ENCODE measurements around the gene CIB4.

CIB4 gene

DNA sequence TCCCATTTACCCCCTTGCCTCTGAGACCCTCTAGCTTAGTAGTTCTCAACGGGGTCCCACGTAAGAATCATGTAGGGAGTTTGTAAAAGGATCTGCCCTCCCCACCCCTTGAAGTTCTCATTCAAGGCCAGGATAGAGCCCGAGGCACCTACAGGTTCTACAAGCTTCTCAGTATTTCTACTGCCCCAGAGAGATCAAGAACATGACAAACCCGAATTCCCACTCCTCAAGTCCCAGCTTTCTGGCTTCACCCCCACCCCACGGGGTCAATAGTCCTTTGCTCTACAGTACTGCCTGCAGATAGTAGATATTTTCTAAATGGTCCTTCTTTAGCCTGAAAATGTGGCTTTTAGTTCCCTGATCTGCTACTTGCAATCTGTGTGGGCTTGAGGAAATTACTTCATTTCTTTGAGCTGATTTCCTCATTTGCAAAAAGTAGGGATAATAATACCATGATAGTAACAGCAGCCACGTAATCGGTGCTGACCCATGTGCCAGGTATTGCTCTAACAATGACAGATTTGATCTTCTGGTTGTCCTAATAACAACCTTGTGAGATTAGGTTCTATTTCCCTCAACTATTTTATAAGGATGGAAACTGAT is 7.1 kb downstream of the CIB4 start:
- no peak overlapping the region for H3K27ac Mint-ChIP-seq (ENCODE audit: low read depth)
- ATAC-seq (replicated peaks; ENCODE audit: extremely low read depth, poor library complexity, severe bottlenecking), result no peak
- no peaks in the 10 kb centered on the region for H3K9me3 Mint-ChIP-seq
- no peaks in the 10 kb centered on the region for H3K4me1 Mint-ChIP-seq
- no peaks in the 10 kb centered on the region for H3K36me3 Mint-ChIP-seq (ENCODE audit: insufficient read depth)
- DNase-seq (ENCODE audit: low spot score in 2 of 2), result no peak
- no peak overlapping the region for H3K4me3 Mint-ChIP-seq
- peaks cover 35% of the 10 kb centered on the region for H3K27me3 Mint-ChIP-seq

DNA sequence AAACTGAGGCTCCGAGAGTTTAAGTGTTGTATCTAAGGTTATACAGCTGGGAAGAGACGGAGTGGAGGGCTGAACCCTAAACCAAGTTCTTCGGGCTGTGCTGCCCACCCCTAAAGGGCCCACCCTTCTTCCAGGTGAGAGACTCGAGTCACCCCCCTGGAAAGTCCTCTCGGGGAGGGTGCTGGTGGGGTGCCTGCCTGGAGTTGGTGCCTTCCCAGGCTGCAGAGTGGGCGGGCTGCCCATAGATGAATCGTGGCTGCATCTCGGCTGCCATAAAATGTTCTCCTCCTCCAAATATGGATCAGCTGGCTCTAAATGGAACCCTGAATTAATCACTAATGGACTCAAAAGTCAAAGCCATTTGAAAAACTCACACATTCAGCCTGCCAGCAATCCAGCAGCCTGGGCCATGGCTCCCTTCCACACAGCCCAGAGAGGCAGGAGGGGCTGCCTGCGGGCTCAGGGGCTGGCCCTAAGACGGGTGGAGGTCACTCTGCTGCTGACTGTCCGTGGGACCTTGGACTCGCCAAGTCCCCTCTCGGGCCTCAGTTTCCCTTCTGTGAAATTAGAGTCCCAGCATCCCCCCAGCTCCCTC is 7.7 kb downstream of the CIB4 start:
- no peak for DNase-seq (ENCODE audit: low spot score in 2 of 2)
- no peak for ATAC-seq (replicated peaks; ENCODE audit: extremely low read depth, poor library complexity, severe bottlenecking)
- Mint-ChIP-seq H3K4me1 (no peaks in the 10 kb centered on the region), H3K36me3 (ENCODE audit: insufficient read depth) (no peaks in the 10 kb centered on the region), H3K27me3 (peaks cover 42% of the 10 kb centered on the region), H3K4me3 (no peak overlapping the region), H3K27ac (ENCODE audit: low read depth) (no peak overlapping the region), H3K9me3 (no peaks in the 10 kb centered on the region)

DNA sequence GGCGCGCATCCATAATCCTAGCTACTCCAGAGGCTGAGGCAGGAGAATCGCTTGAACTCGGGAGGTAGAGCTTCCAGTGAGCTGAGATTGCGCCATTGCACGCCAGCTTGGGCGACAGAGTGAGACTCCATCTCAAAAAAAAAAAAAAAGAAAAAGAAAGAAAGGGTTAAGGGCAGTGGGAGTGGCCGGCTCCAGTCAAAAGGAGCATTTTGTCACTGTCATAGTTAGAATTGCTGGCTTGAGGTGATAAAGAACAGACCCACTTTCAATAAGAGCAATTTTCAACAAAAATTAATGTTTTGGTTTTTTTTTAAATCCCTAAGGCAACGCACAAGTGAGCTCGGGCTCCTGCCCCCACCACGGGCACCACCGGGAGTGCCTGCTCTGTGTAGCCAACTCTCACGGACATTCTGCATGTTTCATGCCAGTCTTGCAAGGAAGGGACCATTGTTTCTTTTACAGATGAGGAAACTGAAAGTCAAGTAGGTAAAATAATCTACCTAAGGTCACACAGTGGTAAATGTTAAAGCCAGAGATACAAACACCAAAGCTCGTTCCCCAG is 8.5 kb downstream of the CIB4 start:
- Mint-ChIP-seq H3K36me3 (ENCODE audit: insufficient read depth) (no peaks in the 10 kb centered on the region), H3K4me3 (no peak overlapping the region), H3K4me1 (no peaks in the 10 kb centered on the region), H3K9me3 (no peaks in the 10 kb centered on the region), H3K27ac (ENCODE audit: low read depth) (no peak overlapping the region), H3K27me3 (peaks cover 49% of the 10 kb centered on the region)
- no peak for ATAC-seq (replicated peaks; ENCODE audit: extremely low read depth, poor library complexity, severe bottlenecking)
- no peak for DNase-seq (ENCODE audit: low spot score in 2 of 2)

DNA sequence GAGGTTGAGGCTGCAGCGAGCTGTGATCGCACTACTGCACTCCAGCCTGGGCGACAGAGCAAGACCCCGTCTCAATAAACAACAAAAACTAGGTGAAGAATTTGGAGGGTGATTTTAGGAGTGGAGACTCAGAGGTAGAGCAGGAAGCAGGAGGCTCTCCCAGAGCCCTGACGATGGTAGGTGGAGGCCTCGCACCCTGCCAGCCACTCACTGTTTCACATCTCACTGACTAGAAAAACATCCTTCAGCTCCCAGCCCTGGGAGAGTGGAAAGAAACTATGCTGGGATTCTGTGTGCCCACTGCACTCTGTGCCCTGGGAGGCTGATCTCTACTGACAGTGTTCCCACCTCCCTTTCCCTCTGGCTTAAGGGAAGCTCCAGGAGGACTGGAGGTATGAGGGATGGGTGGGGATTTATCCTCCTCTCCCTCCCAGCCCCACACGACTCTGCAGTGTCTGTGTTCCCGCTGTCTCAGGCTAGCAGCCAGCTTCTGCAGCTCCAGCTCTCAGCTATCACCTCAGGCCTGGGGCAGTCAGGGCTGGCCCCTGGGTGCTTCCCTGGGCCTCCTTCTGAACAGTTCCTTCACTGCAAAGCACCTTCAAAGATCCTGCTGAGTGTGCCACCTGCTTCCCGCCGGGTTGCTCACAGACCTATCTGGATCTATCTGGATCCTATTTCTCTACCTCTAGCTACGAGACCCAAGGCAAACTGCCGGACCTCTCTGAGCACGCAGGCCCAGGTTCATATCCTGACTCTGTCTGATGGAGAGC is 9.6 kb downstream of the CIB4 start:
- no peak overlapping the region for H3K4me3 Mint-ChIP-seq
- no peaks in the 10 kb centered on the region for H3K9me3 Mint-ChIP-seq
- H3K4me1 Mint-ChIP-seq, result no peaks in the 10 kb centered on the region
- peaks cover 53% of the 10 kb centered on the region for H3K27me3 Mint-ChIP-seq
- DNase-seq (ENCODE audit: low spot score in 2 of 2), result no peak
- no peak overlapping the region for H3K27ac Mint-ChIP-seq (ENCODE audit: low read depth)
- no peak for ATAC-seq (replicated peaks; ENCODE audit: extremely low read depth, poor library complexity, severe bottlenecking)
- no peaks in the 10 kb centered on the region for H3K36me3 Mint-ChIP-seq (ENCODE audit: insufficient read depth)

DNA sequence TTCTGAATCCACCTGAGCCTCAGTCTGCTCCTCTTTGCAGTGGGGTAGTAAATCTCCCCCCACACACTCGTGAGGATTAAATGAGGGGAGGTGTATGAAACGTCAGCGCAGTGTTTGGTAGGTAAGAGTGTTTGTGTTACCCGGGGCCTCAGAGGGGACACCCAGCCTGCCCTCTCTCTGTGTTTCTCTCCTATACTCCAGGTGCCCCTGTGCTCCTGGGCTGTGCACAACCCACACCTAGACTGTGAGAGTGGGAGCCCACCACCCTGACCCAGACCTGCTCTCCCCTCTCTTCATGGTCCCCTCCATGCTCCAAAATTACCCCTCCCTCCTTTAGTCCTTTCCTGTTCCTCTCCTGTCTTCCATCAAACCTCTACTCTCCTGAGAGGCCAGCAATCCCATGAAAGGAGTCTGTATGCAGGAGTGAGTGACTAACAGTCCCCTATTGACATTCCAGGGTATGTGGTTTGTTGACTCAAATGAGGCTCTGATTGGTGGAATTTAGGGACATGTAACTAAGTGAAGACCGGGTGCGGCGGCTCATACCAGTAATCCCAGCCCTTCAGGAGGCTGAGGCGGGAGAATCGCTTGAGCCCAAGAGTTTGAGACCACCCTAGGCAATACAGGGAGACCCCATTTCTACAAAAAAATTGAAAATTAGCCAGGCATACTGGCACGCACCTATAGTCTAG is 10.4 kb downstream of the CIB4 start:
- H3K4me1 Mint-ChIP-seq, result no peaks in the 10 kb centered on the region
- no peak overlapping the region for H3K4me3 Mint-ChIP-seq
- ATAC-seq (replicated peaks; ENCODE audit: extremely low read depth, poor library complexity, severe bottlenecking) (no peak), DNase-seq (ENCODE audit: low spot score in 2 of 2) (no peak)
- H3K27ac Mint-ChIP-seq (ENCODE audit: low read depth), result no peak overlapping the region
- no peaks in the 10 kb centered on the region for H3K9me3 Mint-ChIP-seq
- peaks cover 53% of the 10 kb centered on the region for H3K27me3 Mint-ChIP-seq
- no peaks in the 10 kb centered on the region for H3K36me3 Mint-ChIP-seq (ENCODE audit: insufficient read depth)

DNA sequence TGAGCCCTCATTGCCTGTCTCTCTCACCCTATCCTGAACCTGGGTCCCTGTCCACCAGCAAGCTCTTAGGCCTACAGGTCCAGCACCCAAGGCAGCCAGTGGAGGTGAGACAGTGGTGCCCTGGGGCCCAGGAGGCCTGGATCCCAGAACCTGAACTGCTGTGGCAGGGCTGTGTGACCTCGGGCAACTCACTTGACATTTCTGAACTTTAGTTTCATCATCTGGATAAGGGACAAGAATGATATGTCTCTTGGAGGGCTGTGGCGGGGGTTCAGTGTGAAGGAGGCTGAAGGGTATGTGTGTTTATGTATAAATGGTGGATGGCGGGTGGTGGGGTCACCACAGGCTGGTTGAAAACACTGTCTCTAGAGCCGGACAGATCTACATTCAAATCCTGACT is 10.9 kb downstream of the CIB4 start:
- H3K9me3 Mint-ChIP-seq, result no peaks in the 10 kb centered on the region
- H3K27me3 Mint-ChIP-seq, result peaks cover 53% of the 10 kb centered on the region
- no peaks in the 10 kb centered on the region for H3K4me1 Mint-ChIP-seq
- H3K36me3 Mint-ChIP-seq (ENCODE audit: insufficient read depth), result no peaks in the 10 kb centered on the region
- H3K27ac Mint-ChIP-seq (ENCODE audit: low read depth), result no peak overlapping the region
- no peak overlapping the region for H3K4me3 Mint-ChIP-seq
- DNase-seq (ENCODE audit: low spot score in 2 of 2) (no peak), ATAC-seq (replicated peaks; ENCODE audit: extremely low read depth, poor library complexity, severe bottlenecking) (no peak)

GRCh38 chr2:26629751-26630150 is 11.4 kb downstream of the CIB4 start:
- ATAC-seq (replicated peaks; ENCODE audit: extremely low read depth, poor library complexity, severe bottlenecking) (no peak), DNase-seq (ENCODE audit: low spot score in 2 of 2) (no peak)
- Mint-ChIP-seq H3K4me1 (no peaks in the 10 kb centered on the region), H3K27ac (ENCODE audit: low read depth) (no peak overlapping the region), H3K9me3 (no peaks in the 10 kb centered on the region), H3K4me3 (no peak overlapping the region), H3K36me3 (ENCODE audit: insufficient read depth) (no peaks in the 10 kb centered on the region), H3K27me3 (peaks cover 53% of the 10 kb centered on the region)

DNA sequence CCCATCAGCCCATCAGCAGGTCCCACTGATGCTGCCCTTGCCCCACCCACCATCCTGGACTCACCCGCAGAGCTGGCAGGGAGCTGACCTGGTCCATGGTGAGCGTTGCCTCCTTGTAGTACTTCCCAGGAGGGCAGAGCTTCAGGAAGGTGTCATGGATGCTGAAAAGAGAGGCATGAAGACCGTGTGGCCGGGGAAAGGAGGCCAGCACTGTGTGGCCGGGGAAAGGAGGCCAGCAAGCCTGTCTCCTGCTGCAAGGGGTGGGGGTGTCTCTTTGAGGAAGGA is 11.9 kb downstream of the CIB4 start:
- ATAC-seq (replicated peaks; ENCODE audit: extremely low read depth, poor library complexity, severe bottlenecking) (no peak), DNase-seq (ENCODE audit: low spot score in 2 of 2) (no peak)
- Mint-ChIP-seq H3K27me3 (peaks cover 53% of the 10 kb centered on the region), H3K4me1 (no peaks in the 10 kb centered on the region), H3K36me3 (ENCODE audit: insufficient read depth) (no peaks in the 10 kb centered on the region), H3K27ac (ENCODE audit: low read depth) (no peak overlapping the region), H3K4me3 (no peak overlapping the region), H3K9me3 (no peaks in the 10 kb centered on the region)

DNA sequence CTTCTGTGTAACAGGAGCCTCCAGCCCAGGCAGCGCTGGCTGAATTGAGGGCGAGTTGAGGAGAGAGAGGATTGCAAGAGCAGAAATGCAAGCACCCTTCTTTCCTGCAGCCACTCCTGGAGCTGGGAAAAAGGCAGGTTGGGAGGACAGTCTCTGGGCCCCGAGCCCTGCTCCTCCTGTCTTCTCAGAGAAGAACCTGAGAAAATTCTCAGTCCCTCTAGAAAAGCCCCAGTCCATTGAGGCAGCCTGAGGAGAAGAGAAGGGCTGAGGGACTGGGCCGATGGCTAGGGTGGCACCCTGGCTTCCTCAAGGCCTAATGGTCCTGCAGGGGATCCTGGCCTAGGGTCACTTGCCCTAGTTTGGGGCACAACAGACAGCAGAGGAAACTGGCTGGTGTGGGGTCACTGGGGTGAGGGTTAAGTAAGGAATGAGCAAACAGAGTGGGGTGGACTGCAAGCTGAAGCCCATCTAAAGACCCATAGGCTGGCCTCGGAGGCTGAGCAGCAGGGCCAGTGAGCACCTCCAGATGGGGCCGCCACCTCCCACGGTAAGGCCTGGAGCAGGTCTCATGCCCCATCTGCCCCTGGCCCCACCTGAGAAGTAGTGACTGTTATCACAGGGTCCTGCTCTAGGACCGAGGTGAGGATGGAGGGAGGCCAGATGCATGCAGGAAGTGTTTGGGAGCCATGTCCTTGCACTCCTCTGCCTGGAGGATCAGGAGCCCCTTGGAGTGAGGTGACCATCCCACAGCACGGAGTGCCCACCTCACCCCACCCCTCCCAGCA is 12.4 kb downstream of the CIB4 start:
- Mint-ChIP-seq H3K27me3 (peaks cover 53% of the 10 kb centered on the region), H3K9me3 (no peaks in the 10 kb centered on the region), H3K36me3 (ENCODE audit: insufficient read depth) (no peaks in the 10 kb centered on the region), H3K4me1 (no peaks in the 10 kb centered on the region), H3K27ac (ENCODE audit: low read depth) (no peak overlapping the region), H3K4me3 (no peak overlapping the region)
- ATAC-seq (replicated peaks; ENCODE audit: extremely low read depth, poor library complexity, severe bottlenecking) (no peak), DNase-seq (ENCODE audit: low spot score in 2 of 2) (no peak)

DNA sequence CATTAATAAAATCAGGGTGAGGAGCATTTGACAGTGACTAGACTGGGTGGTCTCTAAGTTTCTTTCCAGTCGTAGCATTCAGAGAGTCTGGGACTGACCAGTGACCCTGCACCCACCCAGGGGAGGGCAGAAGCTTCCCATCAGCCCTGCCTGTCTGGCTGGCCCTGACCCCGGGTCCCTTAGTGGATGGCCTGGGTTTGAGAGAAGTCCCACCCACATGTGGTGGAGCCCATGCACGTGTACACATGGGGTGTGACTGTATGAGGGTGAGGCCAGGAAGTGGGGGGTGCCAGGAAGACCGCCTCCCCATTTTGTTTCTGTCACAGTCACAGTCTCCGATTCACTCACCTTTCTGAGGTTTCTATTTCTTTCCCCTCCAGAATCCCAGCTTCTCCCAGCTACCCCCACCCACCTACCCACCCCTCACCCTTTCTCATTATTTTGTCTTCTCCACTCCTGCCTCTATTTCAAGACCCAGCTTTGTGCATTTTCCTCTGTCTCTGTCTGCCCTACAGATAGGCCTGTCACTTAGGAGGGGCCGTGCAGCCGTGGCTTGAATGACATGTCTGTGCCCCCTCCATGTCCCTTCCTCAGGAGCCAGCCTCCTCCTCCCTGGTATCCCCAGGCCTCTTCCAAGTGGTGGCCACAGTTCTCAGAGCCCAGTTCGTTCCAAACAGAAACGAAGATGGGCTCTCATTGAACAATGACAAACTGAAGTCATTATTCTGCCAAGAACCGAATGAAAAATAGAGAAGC is 13.6 kb downstream of the CIB4 start:
- Mint-ChIP-seq H3K27ac (ENCODE audit: low read depth) (no peak overlapping the region), H3K36me3 (ENCODE audit: insufficient read depth) (no peaks in the 10 kb centered on the region), H3K4me3 (no peak overlapping the region), H3K27me3 (peaks cover 52% of the 10 kb centered on the region), H3K9me3 (no peaks in the 10 kb centered on the region), H3K4me1 (no peaks in the 10 kb centered on the region)
- DNase-seq (ENCODE audit: low spot score in 2 of 2), result no peak
- no peak for ATAC-seq (replicated peaks; ENCODE audit: extremely low read depth, poor library complexity, severe bottlenecking)

- no peaks in the 10 kb centered on the region for H3K9me3 Mint-ChIP-seq
Measured at GRCh38 chr2:26626606-26627005, 14.6 kb downstream of the CIB4 start.

More at GRCh38 chr2:26626606-26627005, 14.6 kb downstream of the CIB4 start:
- no peak overlapping the region for H3K27ac Mint-ChIP-seq (ENCODE audit: low read depth)
- no peaks in the 10 kb centered on the region for H3K4me1 Mint-ChIP-seq
- peaks cover 43% of the 10 kb centered on the region for H3K27me3 Mint-ChIP-seq
- no peak for DNase-seq (ENCODE audit: low spot score in 2 of 2)
- H3K36me3 Mint-ChIP-seq (ENCODE audit: insufficient read depth), result no peaks in the 10 kb centered on the region
- no peak for ATAC-seq (replicated peaks; ENCODE audit: extremely low read depth, poor library complexity, severe bottlenecking)
- no peak overlapping the region for H3K4me3 Mint-ChIP-seq
